Memory B cell (primary cell): Measurements from ENCODE around the gene ZBTB44.
A peak's percentile ranks its signal among the peaks of the same experiment; 100 is the strongest.

Experiments
- ATAC-seq: fragments of 150-1000 bp; cut with Tn5 transposase; 2 replicates; pipeline ENCODE4 v1.10.0; 2021; ENCODE audit warnings: low read depth, mild to moderate bottlenecking, moderate library complexity
- DNase-seq, 2 donors: peaks; one replicate each; pipeline ENCODE4 v3.0.0; 2022; ENCODE audit warnings: low spot score in 2 of 2
- H3K27ac Mint-ChIP-seq: one replicate; pipeline ENCODE4 v1.8.0; 2022; ENCODE audit warnings: mild to moderate bottlenecking, moderate library complexity, mixed read lengths
- H3K27me3 Mint-ChIP-seq: one replicate; pipeline ENCODE4 v1.8.0; 2022; ENCODE audit warnings: mixed read lengths
- H3K36me3 Mint-ChIP-seq: one replicate; pipeline ENCODE4 v1.8.0; 2022; ENCODE audit warnings: mild to moderate bottlenecking, mixed read lengths
- H3K4me1 Mint-ChIP-seq: one replicate; pipeline ENCODE4 v1.8.0; 2022; ENCODE audit warnings: mixed read lengths
- H3K4me3 Mint-ChIP-seq: one replicate; pipeline ENCODE4 v1.8.0; 2022; ENCODE audit warnings: mild to moderate bottlenecking, moderate library complexity, mixed read lengths
- H3K9me3 Mint-ChIP-seq: one replicate; pipeline ENCODE4 v1.8.0; 2022; ENCODE audit warnings: mixed read lengths

The ZBTB44 gene

DNA sequence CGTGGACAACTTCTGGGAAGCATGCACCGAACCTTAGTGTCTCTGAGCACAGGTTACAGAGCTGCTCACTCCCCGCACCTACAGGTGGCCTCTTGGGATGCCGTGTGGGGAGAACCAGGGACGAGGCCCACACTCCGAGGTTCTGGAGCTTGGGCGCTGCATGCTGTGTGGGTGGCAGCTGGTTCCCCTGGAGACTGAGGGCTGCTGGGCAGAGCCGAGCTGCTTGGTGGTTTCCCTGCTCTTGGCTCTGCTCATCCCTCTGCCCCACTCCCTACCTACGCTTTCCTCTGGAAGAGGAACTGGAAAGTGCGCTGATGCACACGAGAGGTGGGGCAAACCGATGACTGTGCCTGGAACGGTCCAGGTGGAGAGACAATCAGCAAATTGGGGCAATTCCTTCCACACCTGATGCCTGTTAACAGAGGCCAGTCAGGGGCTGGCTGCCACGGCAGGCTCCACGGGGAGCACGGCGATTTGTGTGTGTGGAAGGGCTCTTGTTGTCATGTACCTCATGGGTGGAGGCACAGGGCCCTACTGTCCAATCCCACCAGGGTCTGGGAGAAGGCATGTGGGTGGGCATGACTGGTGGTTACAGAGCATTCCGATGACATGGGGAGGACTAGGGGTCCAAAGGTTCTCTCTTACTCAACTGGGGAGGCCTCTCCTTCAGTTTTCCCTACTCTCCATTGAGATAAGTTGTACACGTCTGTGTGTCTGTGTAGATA, 94.2 kb downstream of the ZBTB44 start:
- Mint-ChIP-seq H3K4me3 (no peak overlapping the region), H3K27ac (no peak overlapping the region), H3K27me3 (no peaks in the 10 kb centered on the region), H3K9me3 (no peaks in the 10 kb centered on the region), H3K4me1 (peaks cover 5% of the 10 kb centered on the region), H3K36me3 (no peaks in the 10 kb centered on the region)
- DNase-seq (no peak), ATAC-seq (no peak)

- Mint-ChIP-seq H3K36me3 (no peaks in the 10 kb centered on the region), H3K4me3 (no peak overlapping the region), H3K4me1 (peaks cover 5% of the 10 kb centered on the region), H3K27me3 (no peaks in the 10 kb centered on the region), H3K27ac (no peak overlapping the region), H3K9me3 (no peaks in the 10 kb centered on the region)
- ATAC-seq, result no peak
- DNase-seq, result no peak
Observed at GRCh38 chr11:130219148-130219547, 95.6 kb downstream of the ZBTB44 start.

DNA sequence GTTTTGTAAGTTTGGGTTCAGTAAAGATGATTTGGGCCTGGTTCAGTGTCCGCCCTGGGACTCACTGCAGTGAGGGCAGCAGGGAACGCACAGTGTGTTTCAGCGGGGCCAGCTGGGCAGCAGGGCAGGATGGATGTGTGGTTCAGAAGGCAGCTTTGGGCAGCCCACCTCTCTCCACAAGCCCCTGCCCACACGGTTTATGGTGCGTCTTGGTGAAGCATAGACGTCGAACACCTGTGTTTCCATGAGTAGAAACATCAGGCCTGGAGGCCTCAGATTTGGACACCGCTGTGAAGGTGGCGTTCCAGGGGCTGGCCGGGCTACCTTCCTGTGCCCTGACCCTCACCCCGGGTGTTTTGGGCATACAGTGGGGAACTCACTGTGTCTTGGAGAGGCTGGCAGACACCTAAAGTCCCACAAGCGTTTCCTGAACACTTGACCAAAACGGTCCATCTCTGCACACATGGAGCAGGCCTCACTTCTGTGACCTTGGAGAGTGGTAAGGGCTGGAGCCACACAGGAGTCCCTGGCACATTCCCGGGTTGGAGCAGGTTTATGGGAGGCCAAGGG, 96.1 kb downstream of the ZBTB44 start:
- no peak overlapping the region for H3K4me3 Mint-ChIP-seq
- DNase-seq, result no peak
- H3K27ac Mint-ChIP-seq, result no peak overlapping the region
- no peaks in the 10 kb centered on the region for H3K27me3 Mint-ChIP-seq
- H3K9me3 Mint-ChIP-seq, result no peaks in the 10 kb centered on the region
- ATAC-seq, result no peak
- no peaks in the 10 kb centered on the region for H3K36me3 Mint-ChIP-seq
- peaks cover 5% of the 10 kb centered on the region for H3K4me1 Mint-ChIP-seq

GRCh38 chr11:130217133-130218031, 97.3 kb downstream of the ZBTB44 start:
- Mint-ChIP-seq H3K27ac (no peak overlapping the region), H3K27me3 (no peaks in the 10 kb centered on the region), H3K4me3 (no peak overlapping the region), H3K36me3 (no peaks in the 10 kb centered on the region), H3K9me3 (no peaks in the 10 kb centered on the region), H3K4me1 (peaks cover 5% of the 10 kb centered on the region)
- ATAC-seq (no peak), DNase-seq (no peak)

- Mint-ChIP-seq H3K27me3 (no peaks in the 10 kb centered on the region), H3K4me1 (peaks cover 5% of the 10 kb centered on the region), H3K36me3 (no peaks in the 10 kb centered on the region), H3K4me3 (no peak overlapping the region), H3K27ac (no peak overlapping the region), H3K9me3 (no peaks in the 10 kb centered on the region)
- ATAC-seq (no peak), DNase-seq (no peak)
Observed at GRCh38 chr11:130216591-130217132, 98.1 kb downstream of the ZBTB44 start.

DNA sequence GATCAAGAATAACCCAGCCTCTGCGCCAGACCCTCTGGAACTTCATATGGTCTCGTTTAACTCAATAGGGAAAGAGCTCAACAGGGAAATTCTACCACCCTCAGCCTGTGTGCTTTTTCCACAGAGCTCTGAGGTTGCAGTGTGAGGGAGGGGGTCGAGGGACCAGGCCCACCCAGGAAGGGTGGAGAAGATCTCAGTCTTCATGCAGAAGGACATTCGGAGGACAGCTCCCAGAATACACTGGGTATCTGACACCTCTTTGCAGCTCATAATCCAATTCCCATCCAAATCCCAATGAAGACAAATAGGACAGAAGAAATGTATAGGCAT, 98.5 kb downstream of the ZBTB44 start:
- DNase-seq (no peak), ATAC-seq (no peak)
- Mint-ChIP-seq H3K4me1 (peaks cover 5% of the 10 kb centered on the region), H3K36me3 (no peaks in the 10 kb centered on the region), H3K9me3 (no peaks in the 10 kb centered on the region), H3K27ac (no peak overlapping the region), H3K27me3 (no peaks in the 10 kb centered on the region), H3K4me3 (no peak overlapping the region)

DNA sequence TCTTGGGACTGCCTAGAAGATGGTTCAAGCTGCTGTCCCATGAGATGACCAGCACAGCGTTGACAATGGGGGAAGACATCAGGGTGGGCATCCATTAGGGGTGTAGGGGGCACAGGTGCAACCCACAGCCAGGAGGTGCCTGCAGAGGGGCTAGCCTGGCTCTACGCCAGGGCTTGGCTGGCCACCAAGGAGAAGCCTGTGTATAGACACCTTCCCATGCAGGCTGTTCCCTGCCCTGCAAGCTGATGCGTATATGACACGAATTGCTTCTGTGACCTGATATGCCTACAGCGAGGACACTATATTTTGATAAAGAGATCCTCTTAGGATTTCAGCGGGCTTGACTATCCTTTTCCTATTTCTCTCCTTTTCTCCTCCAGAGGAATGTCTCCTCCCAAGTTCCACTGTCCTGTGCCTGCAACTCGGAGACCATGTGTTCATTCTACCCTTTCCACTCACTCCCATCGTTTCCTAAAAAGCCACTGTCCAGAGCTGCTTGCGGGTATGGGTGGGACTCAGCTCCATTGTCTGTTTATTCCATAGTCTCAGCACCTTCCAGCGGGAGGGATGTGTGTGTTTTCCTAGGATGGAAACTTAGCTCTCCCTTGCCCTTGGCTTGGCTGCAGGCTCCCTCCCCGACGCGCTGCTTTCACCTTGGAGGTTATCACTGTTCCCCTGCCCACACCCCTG, 99.0 kb downstream of the ZBTB44 start:
- Mint-ChIP-seq H3K4me1 (peaks cover 4% of the 10 kb centered on the region), H3K27me3 (no peaks in the 10 kb centered on the region), H3K4me3 (no peak overlapping the region), H3K27ac (no peak overlapping the region), H3K9me3 (no peaks in the 10 kb centered on the region), H3K36me3 (no peaks in the 10 kb centered on the region)
- ATAC-seq, result no peak
- no peak for DNase-seq

DNA sequence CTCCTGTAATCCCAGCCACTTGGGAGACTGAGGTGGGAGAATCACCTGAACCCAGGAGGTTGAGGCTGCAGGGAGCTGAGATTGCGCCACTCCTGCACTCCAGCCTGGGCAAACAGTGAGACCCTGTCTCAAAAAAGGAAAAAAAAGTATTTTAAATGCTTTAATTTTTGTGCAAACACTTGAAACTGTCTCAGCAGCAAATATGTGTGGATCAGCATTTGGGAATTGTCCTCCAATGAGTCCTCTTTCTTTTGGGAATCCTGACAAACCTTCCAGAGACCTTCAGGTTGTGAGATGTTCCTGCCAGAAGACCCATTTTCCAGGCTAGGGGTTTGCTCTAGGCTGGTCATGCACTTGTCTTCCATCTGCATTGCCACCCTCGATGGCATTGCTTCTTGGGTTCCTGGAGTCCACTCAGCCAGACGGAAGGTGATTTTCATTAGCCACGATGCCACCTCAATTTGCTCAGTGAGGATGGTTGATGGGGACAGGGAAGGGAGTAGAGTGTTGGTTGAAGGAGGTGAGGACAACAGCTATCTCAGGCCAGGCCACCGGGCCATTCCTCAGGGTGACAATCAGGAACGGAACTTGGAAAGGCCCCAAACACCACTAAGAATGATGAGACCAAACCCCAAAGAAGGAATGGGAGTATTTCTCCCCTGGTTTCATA, 99.7 kb downstream of the ZBTB44 start:
- H3K4me1 Mint-ChIP-seq, result peaks cover 2% of the 10 kb centered on the region
- H3K4me3 Mint-ChIP-seq, result no peak overlapping the region
- H3K36me3 Mint-ChIP-seq, result no peaks in the 10 kb centered on the region
- no peaks in the 10 kb centered on the region for H3K9me3 Mint-ChIP-seq
- H3K27me3 Mint-ChIP-seq, result no peaks in the 10 kb centered on the region
- DNase-seq (no peak), ATAC-seq (no peak)
- no peak overlapping the region for H3K27ac Mint-ChIP-seq

GRCh38 chr11:130213979-130214281, 100.8 kb downstream of the ZBTB44 start:
- ATAC-seq (no peak), DNase-seq (no peak)
- H3K9me3 Mint-ChIP-seq, result no peaks in the 10 kb centered on the region
- H3K36me3 Mint-ChIP-seq, result peaks cover 2% of the 10 kb centered on the region
- H3K4me1 Mint-ChIP-seq, result peaks cover 2% of the 10 kb centered on the region
- H3K4me3 Mint-ChIP-seq, result no peak overlapping the region
- no peaks in the 10 kb centered on the region for H3K27me3 Mint-ChIP-seq
- no peak overlapping the region for H3K27ac Mint-ChIP-seq

DNA sequence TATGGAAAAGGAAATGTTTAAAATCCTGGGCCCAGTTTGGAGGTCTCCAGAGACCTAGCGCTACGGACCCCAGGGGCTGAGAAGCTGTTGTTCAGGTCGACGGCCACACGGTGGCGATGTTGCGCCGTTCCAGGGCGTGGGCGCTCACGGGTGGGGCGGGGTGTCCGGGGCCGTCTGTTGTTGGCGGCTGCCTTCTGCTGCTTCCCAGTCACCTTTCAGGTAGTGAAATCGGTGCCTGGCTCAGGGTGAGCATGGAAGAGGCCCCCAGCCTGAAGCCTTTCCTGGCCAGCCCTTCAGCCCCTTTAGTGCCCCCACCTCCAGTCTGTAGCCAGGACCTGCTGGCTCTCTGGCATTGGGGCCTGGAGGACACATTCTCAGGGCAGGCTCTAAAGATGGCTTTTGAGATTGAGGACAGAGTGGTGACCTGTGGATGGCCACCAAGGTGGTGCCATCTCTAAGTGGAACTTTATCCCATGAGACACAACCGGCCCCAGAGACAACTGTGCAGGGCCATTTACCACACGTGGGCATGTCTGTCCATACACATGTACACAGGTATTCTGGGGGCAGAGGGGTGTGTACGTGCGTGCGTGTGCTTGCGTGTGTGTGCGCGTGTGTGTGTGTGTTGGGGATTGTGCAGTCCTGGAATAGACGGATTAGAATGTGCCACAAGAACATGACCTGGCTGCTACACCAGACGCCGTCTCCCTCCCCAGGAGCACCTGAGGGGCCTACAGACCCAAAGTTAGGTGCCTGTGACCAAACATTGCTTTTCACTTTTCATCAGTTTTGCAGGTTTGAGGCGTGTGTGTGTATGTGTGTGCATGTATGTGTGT, 101.4 kb downstream of the ZBTB44 start:
- H3K9me3 Mint-ChIP-seq, result no peaks in the 10 kb centered on the region
- peak; percentile 75 to 84 for DNase-seq
- H3K36me3 Mint-ChIP-seq, result peaks cover 4% of the 10 kb centered on the region
- H3K4me3 Mint-ChIP-seq, result no peak overlapping the region
- peak; percentile 93 for ATAC-seq
- no peak overlapping the region for H3K27ac Mint-ChIP-seq
- H3K4me1 Mint-ChIP-seq, result peaks cover 2% of the 10 kb centered on the region
- no peaks in the 10 kb centered on the region for H3K27me3 Mint-ChIP-seq

- peak; percentile 17 for ATAC-seq
- DNase-seq, result no peak
- peaks cover under 1% of the 10 kb centered on the region for H3K4me1 Mint-ChIP-seq
- no peak overlapping the region for H3K4me3 Mint-ChIP-seq
- H3K27ac Mint-ChIP-seq, result no peak overlapping the region
- H3K27me3 Mint-ChIP-seq, result no peaks in the 10 kb centered on the region
- no peaks in the 10 kb centered on the region for H3K9me3 Mint-ChIP-seq
- peaks cover 5% of the 10 kb centered on the region for H3K36me3 Mint-ChIP-seq
Observed at GRCh38 chr11:130212431-130212961, 102.2 kb downstream of the ZBTB44 start.

DNA sequence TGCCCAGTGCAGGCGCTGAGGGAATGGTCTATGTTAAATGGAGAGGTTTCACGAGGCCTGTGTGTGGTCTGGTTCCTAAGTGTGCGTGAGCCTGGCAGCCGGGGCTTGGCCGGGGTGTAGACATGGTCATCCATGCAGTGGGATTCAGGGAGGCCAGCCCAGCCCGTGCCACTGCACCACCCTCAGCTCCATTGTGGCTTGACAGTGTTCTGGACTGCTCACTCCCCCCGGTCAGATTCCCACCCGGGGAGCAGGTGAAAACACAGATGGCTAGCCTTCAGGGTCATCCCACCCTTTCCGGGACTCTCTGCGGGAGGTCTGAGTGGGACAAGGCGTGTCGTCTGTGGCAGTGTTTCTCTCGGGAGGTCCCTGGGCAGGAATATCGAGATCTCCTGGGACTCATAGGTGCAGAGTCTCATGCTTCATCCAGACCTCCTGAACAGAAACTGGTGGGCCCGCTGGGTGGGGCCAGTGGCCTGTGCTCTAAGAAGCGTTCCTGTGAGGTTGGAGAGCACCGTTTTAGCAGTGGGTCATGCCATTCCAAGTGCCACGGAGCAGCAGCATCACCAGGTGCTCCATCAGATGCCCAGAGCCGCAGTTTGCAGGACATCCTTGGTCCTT, 102.8 kb downstream of the ZBTB44 start:
- DNase-seq, result no peak
- H3K9me3 Mint-ChIP-seq, result no peaks in the 10 kb centered on the region
- peaks cover 6% of the 10 kb centered on the region for H3K36me3 Mint-ChIP-seq
- no peak overlapping the region for H3K27ac Mint-ChIP-seq
- H3K27me3 Mint-ChIP-seq, result no peaks in the 10 kb centered on the region
- H3K4me3 Mint-ChIP-seq, result no peak overlapping the region
- no peak for ATAC-seq
- H3K4me1 Mint-ChIP-seq, result no peaks in the 10 kb centered on the region
